COR-L47 (cell line): ENCODE data around the gene OR12D3.
"Not testable (repeated sequence)": the region's sequence is repeated elsewhere in the genome, so short reads cannot be mapped to it uniquely, and the experiment has no call there.

Source experiments
- DNase-seq: peaks from one replicate; lab custom pipeline; 2025; lab: John Stamatoyannopoulos, UW

The OR12D3 gene, protein sequence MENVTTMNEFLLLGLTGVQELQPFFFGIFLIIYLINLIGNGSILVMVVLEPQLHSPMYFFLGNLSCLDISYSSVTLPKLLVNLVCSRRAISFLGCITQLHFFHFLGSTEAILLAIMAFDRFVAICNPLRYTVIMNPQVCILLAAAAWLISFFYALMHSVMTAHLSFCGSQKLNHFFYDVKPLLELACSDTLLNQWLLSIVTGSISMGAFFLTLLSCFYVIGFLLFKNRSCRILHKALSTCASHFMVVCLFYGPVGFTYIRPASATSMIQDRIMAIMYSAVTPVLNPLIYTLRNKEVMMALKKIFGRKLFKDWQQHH

DNA sequence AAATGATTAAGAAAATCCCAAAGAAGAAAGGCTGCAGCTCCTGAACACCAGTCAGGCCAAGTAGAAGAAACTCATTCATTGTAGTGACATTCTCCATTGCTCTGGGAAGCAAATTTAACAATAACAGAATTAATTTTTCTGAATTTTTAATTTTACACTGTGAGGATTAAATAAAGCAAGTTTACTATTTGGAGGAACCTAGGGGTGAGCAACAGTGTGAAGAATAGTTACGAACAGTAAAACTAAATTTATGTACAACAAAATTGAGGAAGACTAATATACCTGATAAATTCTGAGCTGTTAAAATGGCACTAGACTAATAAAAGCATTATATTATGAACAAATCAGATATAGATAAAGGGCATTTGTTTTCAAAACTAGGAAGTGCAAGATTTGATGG is at the start of gene OR12D3:
Gene OR12D3 (minus strand): TSS at position 101 of the 400 bp plus-strand sequence. CDS start 4 bp downstream, at position 97.
- DNase-seq: no peak

DNA sequence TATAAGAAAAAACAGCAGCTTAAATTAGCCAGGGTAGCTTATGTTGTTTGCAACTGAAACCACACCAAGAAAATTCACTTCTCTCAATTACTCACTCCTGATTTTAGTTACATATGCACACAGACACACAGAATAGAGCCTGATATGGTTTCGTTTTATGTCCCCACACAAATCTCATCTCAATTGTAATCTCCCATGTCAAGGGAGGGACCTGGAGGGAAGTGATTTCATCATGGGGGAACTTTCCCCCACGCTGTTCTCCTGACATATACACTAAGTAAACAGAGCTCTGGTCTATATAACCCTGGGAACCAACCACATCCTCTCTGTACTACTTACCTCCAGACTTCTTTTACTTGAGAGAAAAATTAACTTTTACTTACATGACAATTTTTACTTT is 49.5 kb upstream of the OR12D3 start:
- DNase-seq: no peak

DNA sequence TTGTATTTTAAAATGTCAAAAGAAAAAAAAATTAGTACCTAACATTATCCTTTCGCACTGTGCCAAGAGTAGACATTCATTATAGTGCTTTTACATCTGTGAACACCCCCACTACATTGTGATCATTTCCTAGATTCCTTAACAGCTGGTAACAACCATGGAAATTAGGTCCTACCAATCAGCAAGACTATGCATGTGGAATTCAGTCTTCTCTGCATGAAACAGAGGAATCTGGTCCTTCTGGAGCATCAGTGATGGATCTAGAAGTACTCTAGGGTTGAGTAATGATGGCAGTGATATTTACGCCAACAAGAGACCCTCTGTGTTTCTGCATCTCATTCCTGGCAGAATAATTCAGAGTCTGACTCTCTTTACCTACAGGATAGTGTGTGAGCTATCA is 49.1 kb upstream of the OR12D3 start:
- DNase-seq: no peak

DNA sequence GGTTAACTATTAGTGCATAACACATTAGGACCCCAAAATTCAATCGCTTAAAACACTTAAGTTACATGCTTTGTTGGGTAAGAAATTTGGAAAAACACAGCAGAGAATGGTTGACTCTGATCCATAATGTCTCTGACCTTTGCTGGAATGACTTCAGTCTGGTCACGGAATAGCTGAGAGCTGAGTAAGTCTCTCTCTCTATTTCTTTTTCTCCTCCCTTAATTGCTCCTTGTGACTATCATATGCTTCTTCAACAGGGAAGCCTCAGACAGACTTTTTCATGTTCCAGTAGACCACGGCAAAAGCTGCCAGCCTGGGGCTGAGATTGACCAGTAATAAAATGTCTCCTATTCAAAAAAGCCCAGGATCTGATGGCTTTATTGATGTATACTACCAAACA is 44.4 kb upstream of the OR12D3 start:
- DNase-seq: no peak

DNA sequence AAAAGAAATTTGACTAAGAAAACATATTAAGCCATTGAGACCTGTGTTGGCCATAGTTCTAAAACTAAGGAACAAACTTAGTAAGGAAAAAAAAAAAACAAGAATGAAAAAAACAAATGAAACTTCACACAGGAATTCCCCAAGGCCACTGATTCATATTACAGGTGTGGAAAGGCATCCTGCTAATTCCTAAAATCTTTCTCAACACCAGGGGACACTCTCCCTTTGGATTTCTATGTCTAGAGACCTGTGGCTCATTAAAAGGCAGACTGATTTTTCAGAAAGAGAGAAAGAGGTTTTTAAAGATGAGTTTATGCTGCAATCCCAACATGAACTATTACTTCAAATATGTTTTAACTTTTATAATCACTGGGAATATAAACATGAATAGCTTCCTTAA is 39.5 kb upstream of the OR12D3 start, which contains the start of gene OR12D1:
Gene OR12D1 (plus strand): TSS at position 341 of the 400 bp plus-strand sequence.
- no peak for DNase-seq

DNA sequence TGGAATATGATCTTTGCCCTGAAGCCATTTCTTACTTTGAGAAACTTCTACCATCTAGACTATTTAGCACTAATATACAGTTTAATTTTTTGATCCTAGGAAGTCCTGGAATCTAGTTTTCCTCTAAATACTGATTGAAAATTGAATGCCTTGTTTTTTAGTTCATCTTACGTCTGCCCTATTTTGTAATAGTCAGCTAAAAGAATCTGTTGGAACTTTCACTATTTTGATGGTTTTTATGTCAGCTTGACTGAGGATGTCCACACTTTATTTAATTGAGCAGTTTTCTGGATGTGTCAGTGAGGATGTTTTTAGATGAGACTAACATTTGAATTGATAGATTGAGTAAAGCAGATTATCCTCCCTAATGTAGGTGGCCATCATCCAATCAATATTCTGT is 28.7 kb upstream of the OR12D3 start:
- no peak for DNase-seq

DNA sequence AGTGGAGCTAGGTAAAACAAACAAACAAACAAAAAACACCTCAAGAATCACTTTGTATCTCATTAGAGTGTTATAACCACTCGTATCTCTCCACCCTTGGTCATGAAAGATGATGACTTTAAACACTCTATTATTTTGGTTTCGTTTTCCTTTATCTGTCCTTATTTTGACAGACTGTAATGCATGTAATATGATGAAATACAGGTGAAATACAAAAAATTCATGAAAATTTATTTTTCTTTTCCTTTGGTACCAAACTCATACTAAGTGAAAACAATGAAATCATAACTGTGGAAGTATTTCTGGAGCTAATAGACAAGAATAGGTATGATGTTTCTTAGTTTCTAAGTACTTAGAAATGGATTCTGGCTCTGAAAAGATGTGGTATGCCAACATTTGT is 24.4 kb upstream of the OR12D3 start:
- no peak for DNase-seq

DNA sequence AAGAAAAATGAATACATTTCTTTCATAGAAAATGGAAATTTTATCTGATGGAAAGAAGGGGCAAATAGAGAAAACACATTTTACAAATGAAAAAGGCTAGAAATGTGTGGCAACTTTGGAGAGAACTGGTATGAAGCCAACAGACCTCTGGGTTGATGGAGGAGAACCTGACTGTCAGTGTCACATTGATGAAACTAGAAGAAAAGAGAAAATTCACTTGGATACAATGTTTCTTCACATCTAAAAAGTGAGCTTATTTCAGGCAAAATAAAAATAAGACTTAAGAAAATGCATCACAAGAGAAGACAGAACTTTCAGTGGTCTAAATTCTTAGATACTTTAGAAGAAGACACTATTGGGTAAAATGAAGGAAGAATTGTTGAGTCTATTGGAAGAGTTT is 20.2 kb upstream of the OR12D3 start, which contains the start of gene OR12D2:
Gene OR12D2 (plus strand): TSS at position 301 of the 400 bp plus-strand sequence. CDS start 1,069 bp downstream, outside the sequence.
- no peak for DNase-seq

DNA sequence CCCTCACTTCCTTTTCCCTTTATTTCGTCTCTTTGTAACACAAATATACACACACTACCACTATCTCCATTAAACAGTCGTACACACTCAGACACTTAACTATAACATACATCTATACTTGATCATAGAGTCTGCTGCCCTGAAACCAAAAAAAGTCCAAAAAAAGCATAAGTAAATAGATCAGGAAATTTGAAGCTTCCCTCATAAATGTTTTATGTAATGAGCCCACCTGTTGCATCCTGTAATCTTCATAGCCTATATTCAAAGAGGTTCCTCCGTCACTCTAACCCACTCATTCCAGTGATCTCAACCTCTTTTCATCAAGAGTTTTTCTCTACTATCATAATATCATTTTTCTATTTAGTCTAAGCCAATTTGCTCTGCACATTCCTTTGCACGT is 13.4 kb upstream of the OR12D3 start:
- DNase-seq: no peak

DNA sequence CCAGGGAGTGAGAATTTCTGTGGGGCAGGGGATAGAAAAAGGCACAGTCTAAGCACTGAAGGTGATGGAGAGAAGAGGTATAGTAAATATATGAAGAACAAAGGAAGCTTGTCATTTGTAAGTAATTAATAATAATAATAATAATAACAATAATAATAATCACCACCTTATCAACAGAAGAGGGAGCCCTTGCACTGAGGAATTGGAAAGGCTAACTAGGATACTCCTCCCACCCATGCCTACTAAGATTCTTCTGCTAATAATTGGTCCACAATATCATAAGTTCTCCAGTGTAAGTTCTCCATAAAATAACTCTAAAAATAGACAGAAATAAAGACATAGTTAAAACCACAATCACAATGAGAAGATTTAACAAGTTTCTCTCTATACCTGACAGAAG is 912 bp upstream of the OR12D3 start:
- DNase-seq: no peak

DNA sequence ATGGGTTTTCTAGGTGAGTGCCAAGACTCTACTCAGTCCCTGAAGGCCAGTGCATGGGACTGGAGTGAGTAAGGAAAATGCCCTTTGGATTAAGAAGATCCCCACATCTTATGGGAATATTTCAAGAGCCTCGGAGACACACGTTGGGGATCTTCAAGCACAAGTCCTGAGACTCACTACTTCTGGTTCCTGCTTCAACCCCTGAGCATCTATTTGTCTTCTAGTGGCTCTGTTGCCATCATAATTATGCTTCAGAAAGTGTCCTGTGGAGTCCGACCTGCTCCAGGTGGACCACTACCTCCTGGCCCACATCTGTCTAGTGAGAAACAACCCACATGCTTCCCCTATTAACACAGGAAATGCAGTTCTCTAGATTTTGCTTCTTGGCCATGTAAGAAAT is 6.3 kb downstream of the OR12D3 start, which contains the start of gene OR5V1:
Gene OR5V1 (minus strand): TSS at position 101 of the 400 bp plus-strand sequence. CDS start 12,670 bp downstream, outside the sequence.
- no peak for DNase-seq

DNA sequence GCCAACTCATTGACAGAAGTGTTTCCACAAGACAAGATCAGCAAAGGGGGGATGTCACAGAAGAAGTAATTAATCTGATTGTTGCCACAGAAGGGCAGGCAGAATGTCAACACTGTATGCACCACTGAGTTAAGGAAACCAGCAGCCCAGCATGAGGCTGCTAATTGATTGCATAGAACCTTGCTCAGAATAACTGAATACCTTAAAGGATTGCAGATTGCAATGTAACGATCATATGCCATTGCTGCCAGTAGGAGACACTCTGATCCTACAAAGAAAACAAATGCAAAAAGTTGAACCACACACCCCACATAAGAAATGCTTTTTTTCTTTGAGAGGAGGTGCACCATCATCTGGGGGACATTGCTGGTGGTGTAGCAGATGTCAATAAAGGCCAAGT is 19.5 kb downstream of the OR12D3 start:
- DNase-seq: no peak

DNA sequence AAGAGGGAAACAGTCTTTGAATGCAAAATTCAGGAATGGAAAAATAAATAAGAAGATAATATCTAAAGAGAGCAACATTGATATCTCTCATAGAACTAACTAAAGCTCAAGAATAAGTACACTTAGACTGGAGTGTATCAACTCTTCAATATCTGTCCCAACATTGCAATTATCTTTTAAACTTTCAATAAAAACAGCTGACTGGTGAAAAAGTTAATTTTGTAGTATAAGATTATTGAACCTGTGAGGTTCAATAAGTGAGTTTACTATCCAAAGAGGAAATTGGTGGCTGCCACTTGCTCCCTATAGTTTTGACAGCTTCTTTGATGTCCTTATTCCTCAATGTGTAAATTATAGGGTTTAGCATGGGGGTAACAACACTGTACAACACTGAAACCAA is 20.1 kb downstream of the OR12D3 start:
- DNase-seq: no peak

DNA sequence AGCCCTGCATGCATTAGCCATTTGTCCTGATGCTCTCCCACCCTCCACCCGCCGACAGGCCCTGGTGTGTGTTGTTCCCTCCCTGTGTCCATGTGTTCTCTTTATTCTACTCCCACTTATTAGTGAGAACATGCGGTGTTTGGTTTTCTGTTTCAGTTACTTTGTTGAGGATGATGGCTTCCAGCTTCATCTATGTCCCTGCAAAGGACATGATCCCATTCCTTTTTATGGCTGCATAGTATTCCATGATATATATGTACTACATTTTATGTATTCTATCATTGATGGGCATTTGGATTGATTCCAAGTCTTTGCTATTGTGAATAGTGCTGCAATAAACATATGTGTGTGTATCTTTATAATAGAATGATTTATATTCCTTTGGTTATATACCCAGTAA is 25.7 kb downstream of the OR12D3 start:
- DNase-seq: not testable (repeated sequence)

DNA sequence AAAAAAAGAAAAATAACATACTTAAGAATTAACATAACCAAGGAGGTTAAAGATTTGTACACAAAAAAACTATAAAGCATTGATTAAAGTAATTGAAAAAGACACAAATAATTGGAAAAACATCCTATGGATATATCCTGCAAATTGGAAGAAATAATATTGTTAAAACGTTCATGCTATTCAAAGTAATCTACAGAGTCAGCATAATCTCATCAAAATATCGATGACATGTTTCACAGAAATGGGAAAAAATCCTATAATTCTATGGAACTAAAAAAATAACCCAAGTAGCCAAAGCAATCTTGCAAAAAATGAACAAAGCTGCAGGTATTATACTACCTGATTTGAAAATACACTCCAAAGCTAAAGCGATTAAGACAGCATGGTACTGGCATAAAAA is 29.7 kb downstream of the OR12D3 start:
- no peak for DNase-seq

DNA sequence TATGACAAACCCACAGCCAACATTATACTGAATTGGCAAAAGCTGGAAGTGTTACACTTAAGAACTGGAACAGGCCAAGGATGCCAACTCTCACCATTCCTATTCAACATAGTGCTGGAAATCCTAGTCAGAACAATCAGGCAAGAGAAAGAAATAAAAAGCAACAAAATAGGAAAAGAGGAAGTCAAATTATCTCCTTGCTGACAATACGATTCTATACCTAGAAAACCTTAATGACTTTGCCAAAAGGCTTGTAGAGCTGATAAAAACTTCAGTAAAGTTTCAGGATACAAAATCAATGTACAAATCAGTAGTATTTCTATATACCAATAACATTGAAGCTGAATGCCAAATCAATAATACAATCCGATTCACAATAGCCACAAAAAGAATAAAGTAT is 38.8 kb downstream of the OR12D3 start:
- DNase-seq: no peak

DNA sequence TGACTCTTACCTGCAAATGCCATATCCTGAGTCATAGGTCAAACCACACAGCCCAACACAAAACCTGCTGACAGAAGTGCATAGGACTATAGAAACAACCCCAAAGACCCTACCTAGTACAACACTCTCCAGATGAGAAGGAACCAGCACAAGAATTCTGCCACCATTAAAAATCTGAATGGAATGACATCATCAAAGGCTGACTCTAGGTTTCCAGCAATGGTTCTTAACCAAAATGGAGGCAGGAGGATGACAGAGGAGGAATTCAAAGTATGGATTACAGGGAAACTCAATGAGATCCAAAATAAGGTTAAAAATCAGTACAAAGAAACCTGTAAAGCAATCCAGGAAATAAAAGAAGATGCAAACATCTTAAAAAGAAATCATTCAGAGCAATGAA is 42.4 kb downstream of the OR12D3 start:
- DNase-seq: no peak

DNA sequence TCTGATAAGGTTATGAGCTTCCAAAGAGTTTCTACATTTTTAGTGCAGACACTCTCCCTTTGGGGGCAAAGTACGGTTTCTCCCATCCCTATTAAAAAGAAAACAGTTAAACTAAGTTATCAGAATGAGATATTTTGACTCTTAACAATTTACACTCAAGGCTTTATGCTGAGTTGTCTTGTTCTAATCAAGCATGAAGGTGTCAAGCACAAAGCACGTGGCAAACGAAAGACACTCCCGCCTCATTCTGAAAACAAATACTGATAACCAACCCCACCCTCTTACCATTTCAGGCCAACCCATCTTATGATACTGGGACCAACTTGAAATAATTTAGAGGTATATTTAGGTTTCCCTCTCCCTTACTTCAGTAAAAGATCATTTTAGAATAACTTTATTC is 49.3 kb downstream of the OR12D3 start:
- DNase-seq: no peak
